ENCODE results near the gene PLD1.
A peak's percentile ranks its signal among the peaks of the same experiment; 100 is the strongest.

The PLD1 gene

GRCh38 chr3:171710359-171710758, 99.9 kb downstream of the PLD1 start:
- POLR2A ChIA-PET (ENCODE audit: low non-redundant PET), result no interaction called here
- DNase-seq (ENCODE audit: low spot score), result no peak
- CTCF ChIA-PET, result interaction anchor here (0.7 kb wide), 1 partner anchor 94 kb away, joined by 3 read pairs; no protein-coding TSS in a partner anchor
- no peak overlapping the region for H3K27ac ChIP-seq
- TF ChIP-seq CTCF (conservative IDR thresholded peaks at IDR 0.05; ENCODE audit: low read depth), result no peak

- TF ChIP-seq CTCF (conservative IDR thresholded peaks at IDR 0.05; ENCODE audit: low read depth), result no peak
- CTCF ChIA-PET, result interaction anchor here (0.6 kb wide), 1 partner anchor 129 kb away, joined by 3 read pairs; no protein-coding TSS in a partner anchor
- no peak for DNase-seq (ENCODE audit: low spot score)
- no peak overlapping the region for H3K27ac ChIP-seq
- POLR2A ChIA-PET (ENCODE audit: low non-redundant PET), result no interaction called here
Observed at GRCh38 chr3:171704814-171705213, 105.5 kb downstream of the PLD1 start.

- TF ChIP-seq CTCF (conservative IDR thresholded peaks at IDR 0.05; ENCODE audit: low read depth), result peak; percentile 43
- CTCF ChIA-PET, result no interaction called here
- POLR2A ChIA-PET (ENCODE audit: low non-redundant PET), result no interaction called here
- DNase-seq (ENCODE audit: low spot score), result peak; percentile 29
- no peak overlapping the region for H3K27ac ChIP-seq
Observed at GRCh38 chr3:171704002-171704401, 106.3 kb downstream of the PLD1 start.

- POLR2A ChIA-PET (ENCODE audit: low non-redundant PET), result no interaction called here
Observed at GRCh38 chr3:171703144-171703543, 107.1 kb downstream of the PLD1 start.

GRCh38 chr3:171700653-171701052, 109.6 kb downstream of the PLD1 start:
- POLR2A ChIA-PET (ENCODE audit: low non-redundant PET), result no interaction called here

More at GRCh38 chr3:171703144-171703543, 107.1 kb downstream of the PLD1 start:
- no peak overlapping the region for H3K27ac ChIP-seq
- CTCF ChIA-PET, result no interaction called here
- DNase-seq (ENCODE audit: low spot score), result no peak
- no peak for TF ChIP-seq CTCF (conservative IDR thresholded peaks at IDR 0.05; ENCODE audit: low read depth)

GRCh38 chr3:171700157-171700556, 110.1 kb downstream of the PLD1 start:
- DNase-seq (ENCODE audit: low spot score), result no peak
- TF ChIP-seq CTCF (conservative IDR thresholded peaks at IDR 0.05; ENCODE audit: low read depth), result no peak
- no peak overlapping the region for H3K27ac ChIP-seq
- CTCF ChIA-PET, result no interaction called here
- POLR2A ChIA-PET (ENCODE audit: low non-redundant PET), result no interaction called here

More at GRCh38 chr3:171700653-171701052, 109.6 kb downstream of the PLD1 start:
- CTCF ChIA-PET, result no interaction called here
- no peak for TF ChIP-seq CTCF (conservative IDR thresholded peaks at IDR 0.05; ENCODE audit: low read depth)
- DNase-seq (ENCODE audit: low spot score), result no peak
- no peak overlapping the region for H3K27ac ChIP-seq

- no peak for TF ChIP-seq CTCF (conservative IDR thresholded peaks at IDR 0.05; ENCODE audit: low read depth)
- ChIA-PET CTCF (no interaction called here), POLR2A (ENCODE audit: low non-redundant PET) (no interaction called here)
- H3K27ac ChIP-seq, result no peak overlapping the region
- DNase-seq (ENCODE audit: low spot score), result no peak
Observed at GRCh38 chr3:171699601-171700000, 110.7 kb downstream of the PLD1 start.

Measured in RWPE1 (cell line).